GM19372 (cell line): Measurements from ENCODE around the gene PRTG.
"Not testable (repeated sequence)": the region's sequence is repeated elsewhere in the genome, so short reads cannot be mapped to it uniquely, and the experiment has no call there.

Experiments
- ATAC-seq: cut with Tn5 transposase; IDR thresholded peaks from one replicate; pipeline ENCODE4 v1.9.1; 2021; ENCODE audit warnings: mild to moderate bottlenecking, low read depth, moderate library complexity; ENCODE audit not compliant: unreplicated experiment

Gene PRTG

DNA sequence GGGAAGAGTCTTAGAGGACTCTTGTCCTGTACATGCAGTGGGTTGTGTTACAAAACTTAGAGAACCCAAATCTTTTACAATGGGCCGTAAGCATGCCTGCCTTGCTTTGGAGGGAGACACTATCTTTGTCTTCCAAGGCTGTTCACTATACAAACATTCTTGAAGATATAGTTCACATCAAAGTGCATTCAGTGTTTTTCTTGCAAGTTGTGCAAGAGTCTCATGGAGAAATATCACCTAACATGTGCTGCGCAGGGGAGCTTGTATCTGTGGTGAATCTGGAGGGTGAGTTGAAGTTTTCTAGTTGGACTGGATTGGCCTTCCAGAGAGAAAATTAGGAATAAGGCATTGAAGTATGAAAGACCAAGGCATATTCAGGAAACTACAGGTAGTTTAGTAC, 7.8 kb upstream of the PRTG start:
- no peak for ATAC-seq

DNA sequence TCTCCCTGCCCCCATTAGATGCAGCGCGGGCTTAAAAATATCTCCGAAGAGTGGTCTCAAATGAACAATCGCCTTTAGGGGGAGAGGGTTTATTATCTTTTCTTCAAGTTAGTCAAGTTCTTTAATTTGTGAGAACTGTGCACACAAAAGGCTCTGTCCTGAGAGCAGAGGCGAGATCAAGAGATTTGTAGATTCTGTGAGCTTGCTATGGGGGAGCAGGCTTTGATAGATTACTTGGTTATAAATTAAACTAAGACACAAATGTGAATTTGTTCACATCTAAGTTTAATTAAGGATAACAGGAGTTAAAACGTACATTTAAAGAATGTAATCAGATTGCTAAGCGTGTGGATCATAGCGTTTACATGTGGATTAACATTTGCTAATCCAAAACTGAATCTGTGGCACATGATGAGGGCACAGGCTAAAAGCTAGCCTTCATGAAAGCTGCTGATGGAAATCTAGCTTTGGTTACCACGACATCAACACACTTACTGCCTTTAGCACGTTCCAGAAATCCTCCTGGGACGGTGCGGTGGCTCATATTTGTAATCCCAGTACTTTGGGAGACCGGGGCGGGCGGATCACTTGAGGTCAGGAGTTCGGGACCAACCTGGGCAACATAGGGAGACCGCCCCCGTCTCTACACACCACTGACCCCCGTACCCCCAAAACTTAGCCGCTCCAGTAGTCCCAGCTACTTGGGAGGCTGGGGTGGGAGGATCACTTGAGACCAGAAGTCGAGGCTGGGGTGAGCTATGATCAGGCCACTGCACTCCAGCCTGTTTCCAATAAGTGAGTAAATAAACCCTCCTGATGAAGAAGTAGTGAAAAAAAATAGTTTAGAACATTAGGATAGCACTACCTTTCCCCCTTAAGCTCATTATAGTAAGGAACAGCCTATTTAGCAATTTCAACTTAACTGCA, 1.0 kb upstream of the PRTG start:
- no peak for ATAC-seq

- ATAC-seq: no peak
Observed at GRCh38 chr15:55742498-55742926, 440 bp downstream of the PRTG start.

DNA sequence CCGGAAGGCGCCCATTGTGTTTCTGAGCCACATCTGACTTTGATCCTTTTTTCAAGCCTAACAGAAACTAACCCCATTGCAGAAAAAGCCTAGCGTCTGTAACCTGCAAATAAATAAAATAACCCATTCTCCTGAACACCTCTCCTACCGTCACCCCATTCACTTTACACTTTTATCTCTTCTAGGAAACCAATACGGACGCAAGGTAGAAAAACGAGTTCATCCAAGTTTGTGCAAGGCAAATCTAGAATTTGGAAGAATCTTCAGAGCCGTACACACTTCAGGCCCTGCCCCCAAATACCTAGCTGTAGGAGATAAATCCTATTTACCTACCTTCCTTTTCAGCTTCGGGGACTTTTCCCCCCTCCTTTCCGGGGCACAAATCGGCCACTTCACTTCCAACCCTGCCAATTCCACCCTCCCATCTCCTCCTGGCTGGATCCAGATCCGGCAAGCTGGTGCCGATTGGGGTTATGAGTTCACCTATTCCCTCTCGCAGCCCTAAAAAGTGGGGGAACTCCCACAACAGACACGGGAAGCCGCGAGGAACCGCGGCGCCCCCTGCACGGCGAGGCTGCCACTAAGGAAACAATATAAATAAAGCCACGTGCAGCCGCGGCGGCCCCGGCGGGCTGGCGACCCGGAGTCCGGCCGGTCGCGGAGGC, 987 bp downstream of the PRTG start:
- no peak for ATAC-seq

- ATAC-seq: no peak
Observed at GRCh38 chr15:55740981-55741832, 1.7 kb downstream of the PRTG start.

DNA sequence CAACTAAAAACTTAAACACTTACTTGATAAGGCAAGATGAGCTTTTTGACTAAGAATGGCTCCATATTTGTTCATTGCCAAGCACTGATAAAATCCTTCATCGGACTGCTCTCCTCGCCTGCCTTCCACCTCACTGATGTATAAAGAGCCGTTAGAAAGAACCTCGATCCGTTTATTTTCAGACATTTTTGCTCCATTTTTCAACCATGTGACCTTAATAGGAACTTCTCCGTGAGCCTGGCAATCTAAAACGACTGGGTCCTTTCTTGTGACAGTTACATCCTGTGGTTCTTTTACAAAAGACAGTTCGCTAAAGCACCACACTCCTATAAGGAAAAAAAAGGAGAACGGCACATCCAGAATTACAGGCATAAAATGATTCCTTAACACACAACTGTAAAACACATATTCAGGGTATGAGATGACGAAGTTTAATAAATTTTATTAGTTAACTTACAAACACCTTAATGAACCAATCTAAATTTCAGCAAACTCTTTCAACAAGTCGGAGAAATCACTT, 2.5 kb downstream of the PRTG start:
- ATAC-seq: no peak

DNA sequence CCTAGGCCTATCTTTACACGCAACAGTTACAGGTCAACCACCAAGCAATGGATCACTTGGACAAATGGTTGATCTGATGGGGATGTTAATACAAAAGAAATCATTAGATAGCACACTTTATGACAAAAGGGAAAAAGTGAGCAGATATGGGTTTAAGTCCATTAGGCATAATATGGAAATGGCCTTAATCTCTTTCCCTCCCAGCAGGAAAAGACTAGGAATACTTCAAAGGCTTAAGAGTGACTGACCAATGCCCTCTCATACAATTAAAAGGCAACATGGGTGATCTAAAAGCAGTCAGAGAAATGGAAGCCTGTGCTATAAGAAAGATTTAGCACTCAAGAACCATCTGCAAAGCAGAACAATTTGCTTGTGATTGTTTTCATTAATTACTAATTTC, 3.3 kb downstream of the PRTG start:
- no peak for ATAC-seq

GRCh38 chr15:55738715-55739114, 4.2 kb downstream of the PRTG start:
- no peak for ATAC-seq

GRCh38 chr15:55737373-55737772, 5.6 kb downstream of the PRTG start:
- ATAC-seq: no peak

DNA sequence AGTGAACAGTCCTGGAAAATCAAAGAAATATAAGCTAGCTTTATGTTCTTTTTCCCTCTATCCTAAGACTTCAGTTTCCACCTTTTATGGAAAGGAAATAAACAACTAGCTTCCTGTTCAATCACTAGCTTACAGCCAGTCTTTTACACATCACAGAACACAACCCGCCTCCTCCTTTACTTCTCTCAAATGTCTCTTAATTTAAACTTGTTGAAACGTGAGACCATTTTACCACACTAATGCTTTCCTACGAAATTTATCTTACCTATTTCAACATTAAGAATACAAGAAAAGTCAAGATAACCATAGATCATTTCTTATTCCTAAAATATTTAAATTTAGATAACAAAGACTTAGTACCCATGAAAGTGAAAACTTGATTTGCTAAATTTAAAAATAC, 6.2 kb downstream of the PRTG start:
- ATAC-seq: no peak

DNA sequence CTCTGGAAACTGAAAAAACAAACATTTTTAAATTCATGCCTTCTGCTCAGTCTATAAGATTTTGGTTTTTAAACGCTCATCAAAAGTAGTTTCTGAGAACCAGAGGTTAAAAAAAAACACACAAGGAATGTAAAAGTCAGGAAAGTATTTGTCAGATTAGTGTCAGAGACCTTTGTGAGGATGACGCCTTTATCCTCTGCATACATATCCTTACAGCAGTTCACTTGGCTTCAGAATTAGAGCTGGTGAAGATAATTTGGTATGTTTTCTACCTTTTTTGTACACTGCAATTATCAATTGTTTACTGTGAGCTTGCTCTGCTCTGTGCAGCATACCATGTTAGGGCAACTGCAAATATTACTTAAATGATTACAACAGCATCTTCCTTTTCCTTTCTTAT, 8.3 kb downstream of the PRTG start:
- no peak for ATAC-seq

DNA sequence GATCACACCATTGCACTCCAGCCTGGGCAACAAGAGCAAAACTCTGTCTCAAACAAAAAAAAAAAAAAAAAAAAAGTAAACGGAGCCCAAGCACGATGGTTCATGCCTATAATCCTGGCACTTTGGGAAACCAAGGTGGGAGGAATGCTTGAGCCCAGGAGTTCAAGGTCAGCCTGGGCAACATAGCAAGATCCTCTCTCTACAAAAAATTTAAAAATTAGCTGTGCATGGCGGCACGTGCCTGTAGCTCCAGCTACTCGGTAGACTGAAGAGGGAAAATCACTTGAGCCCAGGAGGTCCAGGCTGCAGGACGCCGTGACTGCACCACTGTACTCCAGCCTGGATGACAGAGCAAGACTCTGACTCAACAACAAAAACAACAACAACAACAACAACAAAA, 9.5 kb downstream of the PRTG start:
- ATAC-seq: not testable (repeated sequence)

DNA sequence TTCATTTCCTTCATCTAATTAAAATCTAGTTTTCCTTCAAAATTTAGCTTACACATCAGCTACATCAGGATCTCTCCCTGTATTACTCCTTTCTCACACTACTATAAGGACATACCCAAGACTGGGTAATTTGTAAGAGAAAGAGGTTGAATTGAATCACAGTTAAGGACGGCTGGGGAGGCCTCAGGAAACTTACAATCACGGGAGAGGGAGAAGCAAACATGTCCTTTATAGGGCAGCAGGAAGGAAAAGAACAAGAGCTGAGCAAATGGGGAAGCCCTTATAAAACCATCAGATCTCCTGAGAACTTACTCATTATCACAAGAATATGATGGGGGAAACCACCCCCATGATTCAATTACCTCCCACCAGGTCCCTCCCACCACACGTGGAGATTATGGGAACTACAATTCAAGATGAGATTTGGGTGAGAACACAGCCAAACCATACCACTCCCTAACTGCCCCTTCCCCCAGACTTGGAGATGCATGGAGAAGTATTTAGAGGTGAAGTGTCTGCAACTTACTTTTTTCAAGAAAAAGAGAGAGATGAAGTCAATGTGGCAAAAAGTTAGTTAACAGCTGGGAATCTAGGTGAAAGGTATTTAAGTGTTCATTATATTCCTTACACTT, 21.3 kb downstream of the PRTG start:
- ATAC-seq: no peak

DNA sequence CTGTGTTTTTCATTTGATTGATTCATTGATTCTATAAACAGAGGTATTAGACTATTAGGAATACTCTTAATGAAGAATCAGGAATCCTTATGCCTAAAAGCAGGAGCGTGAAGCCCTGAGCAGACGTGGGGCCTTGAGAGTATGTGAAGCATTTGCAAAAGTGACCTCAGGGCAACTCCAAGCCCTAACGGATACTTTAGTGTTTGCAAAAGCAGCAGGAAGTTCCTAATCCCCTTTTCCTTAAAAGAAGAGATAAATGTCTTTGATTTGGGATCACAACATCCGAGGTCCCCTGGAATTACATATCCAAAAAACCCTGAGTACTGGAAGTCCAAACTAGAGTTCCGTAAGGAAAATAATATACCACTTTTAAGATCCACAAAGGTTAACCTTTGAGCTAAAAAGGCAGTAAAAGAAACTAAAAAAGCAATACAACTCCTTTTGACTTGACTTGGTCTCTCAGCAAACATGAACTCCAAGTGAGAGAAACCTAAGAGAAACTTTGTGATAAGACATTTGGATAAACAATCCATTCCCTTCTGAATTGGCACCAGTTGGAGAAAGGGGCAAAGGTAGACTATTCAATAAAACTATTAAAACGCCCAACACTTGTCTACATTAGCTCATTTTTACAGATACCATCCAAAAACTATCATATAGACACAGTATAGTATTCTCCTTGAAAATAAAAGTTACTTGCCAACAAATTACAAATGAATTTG, 27.4 kb downstream of the PRTG start:
- no peak for ATAC-seq

DNA sequence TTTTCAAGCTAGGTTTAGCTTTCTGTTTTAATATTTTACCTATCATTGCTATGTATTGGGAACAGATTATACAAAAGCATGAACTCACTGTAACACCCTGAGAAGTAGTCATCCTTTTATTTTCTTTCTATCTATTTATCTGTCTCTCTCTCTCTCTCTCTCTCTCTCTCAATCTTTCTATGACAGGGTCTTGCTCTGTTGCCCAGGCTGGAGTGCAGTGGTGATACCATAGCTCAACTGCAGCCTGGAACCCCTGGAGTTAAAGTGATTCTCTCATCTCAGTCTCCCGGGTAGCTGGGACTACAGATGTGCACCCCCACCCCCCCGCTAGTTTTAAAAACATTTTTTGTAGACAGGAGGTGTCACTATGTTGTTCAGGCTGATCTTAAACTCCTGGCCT, 28.9 kb downstream of the PRTG start:
- ATAC-seq: no peak

DNA sequence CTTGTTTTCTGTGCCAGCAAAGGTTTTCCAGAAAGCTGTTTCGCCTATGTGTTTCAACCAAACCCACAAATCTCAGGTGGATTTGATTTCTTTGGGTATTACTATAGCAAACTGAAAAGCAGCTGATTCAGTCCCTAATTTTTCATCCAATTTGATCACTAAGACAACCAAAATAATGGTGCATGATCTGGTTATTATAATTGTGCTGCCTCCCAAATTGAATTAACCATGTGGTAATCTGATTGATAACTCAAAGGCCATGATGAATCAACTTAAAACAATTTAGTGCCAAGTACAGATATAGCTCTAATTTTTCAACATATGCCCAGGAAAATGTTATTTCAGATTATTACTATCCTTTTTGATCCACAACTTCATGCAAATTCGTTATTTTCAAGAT, 30.6 kb downstream of the PRTG start:
- no peak for ATAC-seq

DNA sequence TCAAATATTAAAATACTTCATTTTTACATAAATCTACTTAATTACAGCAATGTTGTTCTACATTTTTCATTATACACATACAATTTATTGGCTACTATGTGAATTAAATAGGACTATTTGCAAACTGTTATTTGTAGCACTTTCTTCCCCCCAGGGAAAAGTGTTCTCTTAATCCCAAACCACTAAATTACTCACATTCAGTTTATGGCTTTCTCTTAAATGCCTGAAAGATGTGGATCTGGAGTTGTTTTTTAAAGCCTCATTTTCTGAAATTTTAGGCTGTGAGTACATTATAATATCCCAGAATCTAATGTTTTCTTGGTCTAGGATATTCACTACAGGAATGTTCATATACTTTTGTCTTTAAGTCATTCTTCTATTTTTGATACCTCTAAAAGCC, 32.7 kb downstream of the PRTG start:
- ATAC-seq: no peak

GRCh38 chr15:55709458-55709857, 33.5 kb downstream of the PRTG start:
- ATAC-seq: no peak

DNA sequence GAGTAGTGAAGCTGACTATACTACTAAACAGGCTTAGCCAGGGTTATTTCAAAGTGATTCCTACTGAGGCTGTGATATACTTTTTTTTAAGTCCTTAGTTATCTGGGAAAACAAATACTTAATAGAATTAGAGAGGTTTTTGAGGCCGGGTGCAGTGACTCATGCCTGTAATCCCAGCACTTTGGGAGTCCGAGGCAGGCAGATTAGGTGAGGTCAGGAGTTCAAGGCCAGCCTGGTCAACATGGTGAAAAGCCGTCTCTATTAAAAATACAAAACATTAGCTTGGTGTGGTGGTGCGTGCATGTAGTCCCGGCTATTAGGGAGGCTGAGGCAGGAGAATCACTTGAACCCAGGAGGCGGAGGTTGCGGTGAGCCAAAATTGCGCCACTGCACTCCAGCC, 34.2 kb downstream of the PRTG start:
- ATAC-seq: no peak

DNA sequence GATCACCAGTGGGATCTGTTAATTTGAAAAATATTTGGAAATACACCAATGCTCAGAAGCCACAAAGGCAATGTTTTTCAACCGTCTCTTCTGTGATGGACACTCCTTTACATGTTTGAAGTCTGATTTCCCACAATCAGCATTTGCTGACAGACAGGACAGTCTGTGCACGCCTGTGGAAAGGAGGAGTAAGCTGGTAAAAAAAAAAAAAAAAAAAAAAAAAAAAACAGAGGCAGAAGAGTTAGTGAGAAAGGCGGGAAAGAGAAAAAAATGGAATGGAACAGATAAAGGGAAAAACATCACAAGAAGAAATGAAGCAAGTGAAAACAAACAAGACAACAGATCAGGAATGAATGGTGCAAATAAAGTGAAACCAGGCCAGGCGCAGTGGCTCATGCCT, 35.0 kb downstream of the PRTG start:
- ATAC-seq: no peak
